Endodermal cell (in vitro differentiated cells): ENCODE measurements around the gene GPR62. TPM values are rescaled to one million over a fixed set of nuclear protein-coding genes. Genes with fewer than 3 reads are reported as not detected.

Experiments
- DNase-seq: peaks from one replicate; pipeline ENCODE4 v3.0.0-alpha.2; 2017
- H3K27ac ChIP-seq: 2 replicates; pipeline ENCODE4 v1.5.1; 2013; ENCODE audit warnings: mild to moderate bottlenecking, low read depth, low read length, moderate library complexity
- H3K27me3 ChIP-seq: 2 replicates; pipeline ENCODE4 v1.6.1; 2013; ENCODE audit warnings: mild to moderate bottlenecking, low read length, moderate library complexity; ENCODE audit not compliant: insufficient read depth, control insufficient read depth, poor library complexity, severe bottlenecking
- H3K36me3 ChIP-seq: 2 replicates; pipeline ENCODE4 v1.7.0; 2013; ENCODE audit warnings: mild to moderate bottlenecking, low read length, moderate library complexity; ENCODE audit not compliant: control insufficient read depth, insufficient read depth
- H3K4me1 ChIP-seq: one replicate; pipeline ENCODE4 v1.7.0; 2013; ENCODE audit warnings: low read length; ENCODE audit not compliant: control insufficient read depth, insufficient read depth
- H3K4me3 ChIP-seq: 2 replicates; pipeline ENCODE4 v1.5.1; 2013; ENCODE audit warnings: mild to moderate bottlenecking, low read length, moderate library complexity
- H3K9ac ChIP-seq: 2 replicates; pipeline ENCODE4 v1.6.1; 2013; ENCODE audit warnings: mild to moderate bottlenecking, low read length, moderate library complexity; ENCODE audit not compliant: poor library complexity, severe bottlenecking; ENCODE audit errors: extremely low read depth
- H3K9me3 ChIP-seq: 2 replicates; pipeline ENCODE4 v1.6.1; 2013; ENCODE audit warnings: mild to moderate bottlenecking, low read length, moderate library complexity; ENCODE audit not compliant: control insufficient read depth
- H3K27ac Mint-ChIP-seq: 2 replicates; pipeline ENCODE4 v1.8.0; 2020; ENCODE audit warnings: mixed read lengths
- H3K27me3 Mint-ChIP-seq: 2 replicates; pipeline ENCODE4 v1.8.0; 2021; ENCODE audit warnings: mild to moderate bottlenecking, mixed read lengths; ENCODE audit not compliant: insufficient read depth
- H3K36me3 Mint-ChIP-seq: 2 replicates; pipeline ENCODE4 v1.8.0; 2020; ENCODE audit warnings: low read depth, mixed read lengths
- H3K4me1 Mint-ChIP-seq: 2 replicates; pipeline ENCODE4 v1.8.0; 2020; ENCODE audit warnings: mixed read lengths
- H3K4me3 Mint-ChIP-seq: 2 replicates; pipeline ENCODE4 v1.8.0; 2020; ENCODE audit warnings: mild to moderate bottlenecking, moderate library complexity, mixed read lengths
- H3K9me3 Mint-ChIP-seq: 2 replicates; pipeline ENCODE4 v1.8.0; 2020; ENCODE audit warnings: mild to moderate bottlenecking, mixed read lengths
- WGBS, 2 experiments: methylation state at CpG; one replicate each; pipeline versions ENCODE4 v1.1.5 to v1.1.7; 2013; ENCODE audit warnings: missing lambda C conversion rate in 2 of 2, mixed read lengths in 1 of 2; ENCODE audit not compliant: insufficient coverage in 1 of 2, insufficient read length in 1 of 2; 5-methylcytosine and 5-hydroxymethylcytosine counted together
- total RNA-seq, 2 donors: library from RNA; stranded (reverse); fragmentation: NEBNext Ultra II Directional in 1 of 2; extraction: Animal tissue kit (Norgen Biotek cat#: 25700) in 1 of 2; gene quantifications; 2 replicates in 1 of 2; 3 replicates in 1 of 2; pipeline ENCODE4 v1.2.1, GENCODE V29; 2021
- TF ChIP-seq, protein P1 (sequence below): fragments of 200-600 bp; sonication (generic); conservative IDR thresholded peaks from 2 replicates; pipeline ENCODE4 v1.5.0; 2021; ENCODE audit warnings: antibody characterized with exemption, mild to moderate bottlenecking

GPR62 gene
- total RNA-seq, 2 donors from 2014 or later: 0.40 to 0.44 TPM

DNA sequence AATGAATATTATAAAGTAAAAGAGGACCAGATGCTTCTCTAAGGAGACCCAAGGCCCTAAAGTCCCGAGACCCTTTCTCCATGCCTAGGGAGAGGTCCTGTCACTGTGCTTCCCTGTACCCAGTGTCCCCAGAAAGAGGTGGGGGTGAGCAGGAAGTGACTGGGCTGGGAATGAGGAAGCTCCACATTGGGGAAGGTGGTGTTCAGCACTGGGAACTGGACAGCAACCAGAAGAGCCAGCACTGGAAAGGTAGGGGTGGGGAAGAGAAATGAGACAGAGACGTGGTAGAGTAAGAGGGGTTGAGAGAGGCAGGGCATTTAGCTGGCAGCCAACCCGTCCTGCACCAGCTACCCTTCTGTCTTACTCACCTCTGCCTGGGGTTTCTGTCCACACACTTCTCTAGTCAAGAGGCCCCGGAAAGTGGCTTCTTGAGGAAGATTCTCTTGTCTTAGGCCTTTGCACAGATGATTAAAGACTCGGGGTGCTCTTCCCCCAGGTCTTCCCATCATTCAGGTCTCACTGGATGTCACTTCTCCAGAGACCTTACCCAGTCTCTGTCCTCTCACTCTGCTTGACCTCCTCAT is 25.7 kb upstream of the GPR62 start:
- peaks cover 41% of the 10 kb centered on the region for H3K36me3 ChIP-seq
- no peak overlapping the region for H3K27ac ChIP-seq
- peak; percentile 80 for DNase-seq
- Mint-ChIP-seq H3K36me3 (peaks cover 35% of the 10 kb centered on the region), H3K4me1 (no peaks in the 10 kb centered on the region), H3K9me3 (no peaks in the 10 kb centered on the region), H3K27ac (no peak overlapping the region), H3K27me3 (no peaks in the 10 kb centered on the region), H3K4me3 (no peak overlapping the region)
- TF ChIP-seq, protein P1, sequence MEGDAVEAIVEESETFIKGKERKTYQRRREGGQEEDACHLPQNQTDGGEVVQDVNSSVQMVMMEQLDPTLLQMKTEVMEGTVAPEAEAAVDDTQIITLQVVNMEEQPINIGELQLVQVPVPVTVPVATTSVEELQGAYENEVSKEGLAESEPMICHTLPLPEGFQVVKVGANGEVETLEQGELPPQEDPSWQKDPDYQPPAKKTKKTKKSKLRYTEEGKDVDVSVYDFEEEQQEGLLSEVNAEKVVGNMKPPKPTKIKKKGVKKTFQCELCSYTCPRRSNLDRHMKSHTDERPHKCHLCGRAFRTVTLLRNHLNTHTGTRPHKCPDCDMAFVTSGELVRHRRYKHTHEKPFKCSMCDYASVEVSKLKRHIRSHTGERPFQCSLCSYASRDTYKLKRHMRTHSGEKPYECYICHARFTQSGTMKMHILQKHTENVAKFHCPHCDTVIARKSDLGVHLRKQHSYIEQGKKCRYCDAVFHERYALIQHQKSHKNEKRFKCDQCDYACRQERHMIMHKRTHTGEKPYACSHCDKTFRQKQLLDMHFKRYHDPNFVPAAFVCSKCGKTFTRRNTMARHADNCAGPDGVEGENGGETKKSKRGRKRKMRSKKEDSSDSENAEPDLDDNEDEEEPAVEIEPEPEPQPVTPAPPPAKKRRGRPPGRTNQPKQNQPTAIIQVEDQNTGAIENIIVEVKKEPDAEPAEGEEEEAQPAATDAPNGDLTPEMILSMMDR: no peak
- no peak overlapping the region for H3K4me3 ChIP-seq
- no peaks in the 10 kb centered on the region for H3K4me1 ChIP-seq
- H3K9ac ChIP-seq: no peak overlapping the region
- 87 to 92% methylated on average over 4 to 5 of the region's 5 CpGs for WGBS, 2 experiments
- no peaks in the 10 kb centered on the region for H3K27me3 ChIP-seq
- H3K9me3 ChIP-seq: no peaks in the 10 kb centered on the region

DNA sequence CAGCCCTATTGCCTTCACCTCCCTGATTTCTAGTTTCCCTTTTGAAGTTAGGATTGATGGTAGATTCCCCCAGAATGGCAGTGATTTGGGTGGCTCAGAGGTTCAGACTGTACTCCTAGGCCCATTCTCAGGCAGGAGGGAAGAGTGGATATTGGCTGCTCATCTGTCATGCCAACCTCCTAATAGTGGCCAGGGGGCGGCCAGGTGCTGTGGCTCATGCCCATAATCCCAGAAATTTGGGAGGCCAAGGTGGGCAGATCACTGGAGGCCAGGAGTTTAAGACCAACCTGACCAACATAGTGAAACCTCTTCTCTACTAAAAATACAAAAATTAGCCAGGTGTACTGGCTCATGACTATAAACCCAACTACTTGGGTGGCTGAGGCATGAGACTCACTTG is 24.7 kb upstream of the GPR62 start:
- Histone ChIP-seq H3K9me3 (no peaks in the 10 kb centered on the region), H3K9ac (no peak overlapping the region), H3K27me3 (no peaks in the 10 kb centered on the region), H3K27ac (no peak overlapping the region), H3K36me3 (peaks cover 50% of the 10 kb centered on the region), H3K4me3 (no peak overlapping the region), H3K4me1 (no peaks in the 10 kb centered on the region)
- H3K27ac Mint-ChIP-seq: no peak overlapping the region
- no peaks in the 10 kb centered on the region for H3K27me3 Mint-ChIP-seq
- no peak for DNase-seq
- no peak overlapping the region for H3K4me3 Mint-ChIP-seq
- whole genome bisulfite sequencing, 2 experiments: 86 to 89% methylated on average over 1 of the region's 1 CpG
- TF ChIP-seq, protein P1: no peak
- H3K36me3 Mint-ChIP-seq: peaks cover 45% of the 10 kb centered on the region
- H3K4me1 Mint-ChIP-seq: no peaks in the 10 kb centered on the region
- H3K9me3 Mint-ChIP-seq: no peaks in the 10 kb centered on the region

DNA sequence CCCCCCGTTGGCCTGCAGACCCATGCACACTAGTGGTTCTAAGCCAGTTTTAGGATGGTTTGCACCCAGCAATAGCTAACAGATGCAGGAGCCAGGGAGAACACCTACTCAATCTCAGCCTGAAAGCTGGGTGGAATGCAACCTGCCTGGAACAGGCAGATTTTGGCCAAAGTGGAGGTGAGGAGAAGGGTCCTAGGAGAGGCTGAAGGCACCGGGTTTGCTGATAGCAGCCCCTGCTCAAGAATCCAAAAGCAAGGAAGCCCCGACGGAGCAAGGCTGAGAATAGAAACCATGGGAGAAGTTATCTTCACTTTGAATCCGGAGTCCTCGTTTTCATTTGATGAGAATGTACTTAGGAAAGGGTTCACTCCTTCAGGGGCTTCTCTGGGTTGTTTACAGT is 23.4 kb upstream of the GPR62 start:
- no peaks in the 10 kb centered on the region for H3K4me1 Mint-ChIP-seq
- no peak overlapping the region for H3K4me3 Mint-ChIP-seq
- DNase-seq: no peak
- Histone ChIP-seq H3K27ac (no peak overlapping the region), H3K9ac (no peak overlapping the region), H3K4me1 (no peaks in the 10 kb centered on the region), H3K4me3 (no peak overlapping the region), H3K36me3 (peaks cover 63% of the 10 kb centered on the region), H3K27me3 (no peaks in the 10 kb centered on the region), H3K9me3 (no peaks in the 10 kb centered on the region)
- H3K27ac Mint-ChIP-seq: no peak overlapping the region
- TF ChIP-seq, protein P1: no peak
- H3K9me3 Mint-ChIP-seq: no peaks in the 10 kb centered on the region
- 94% methylated on average over 6 of the region's 6 CpGs; no CpG with 5 or more reads in 1 of the 2 experiments for WGBS, 2 experiments
- H3K27me3 Mint-ChIP-seq: no peaks in the 10 kb centered on the region
- peaks cover 56% of the 10 kb centered on the region for H3K36me3 Mint-ChIP-seq
